GM18870 (cell line): ENCODE results near the gene WDR7.

Experiments used
- ATAC-seq: cut with Tn5 transposase; IDR thresholded peaks from one replicate; pipeline ENCODE4 v1.9.1; 2021; ENCODE audit warnings: moderate library complexity; ENCODE audit not compliant: unreplicated experiment

The WDR7 gene

DNA sequence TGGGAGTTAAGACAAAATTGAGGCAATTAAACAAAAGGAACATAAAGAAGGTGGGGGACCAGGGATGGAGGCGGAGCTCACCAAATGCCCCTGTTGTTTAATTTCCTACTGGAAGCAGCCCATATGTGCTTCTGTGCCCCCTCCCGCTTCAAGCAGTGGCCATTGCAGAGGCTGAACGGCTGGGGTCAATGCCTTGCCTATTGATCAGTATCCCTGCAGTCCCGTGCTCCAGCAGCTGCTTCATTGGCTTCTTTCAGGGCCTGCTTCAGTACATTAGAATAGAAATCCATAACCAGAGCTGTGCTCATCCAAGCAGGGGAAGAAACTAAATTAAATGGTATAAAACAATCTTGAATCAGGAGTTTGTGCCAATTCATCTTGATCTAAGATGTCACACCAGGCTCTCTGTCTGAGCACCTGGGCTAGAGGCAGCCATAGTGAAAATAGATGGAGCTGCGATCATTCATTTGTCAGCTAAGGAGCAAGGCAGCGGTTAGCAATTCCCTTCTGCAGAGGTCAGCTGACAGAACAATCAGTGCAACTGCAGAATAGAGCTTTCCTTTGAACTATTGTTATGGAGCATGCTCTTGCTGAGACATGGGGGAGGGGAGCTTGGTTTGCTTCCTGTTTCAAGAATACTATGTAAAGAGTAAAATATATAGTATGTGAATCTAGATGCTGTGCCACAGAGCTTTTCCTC is 222.4 kb downstream of the WDR7 start:
- ATAC-seq, result no peak

DNA sequence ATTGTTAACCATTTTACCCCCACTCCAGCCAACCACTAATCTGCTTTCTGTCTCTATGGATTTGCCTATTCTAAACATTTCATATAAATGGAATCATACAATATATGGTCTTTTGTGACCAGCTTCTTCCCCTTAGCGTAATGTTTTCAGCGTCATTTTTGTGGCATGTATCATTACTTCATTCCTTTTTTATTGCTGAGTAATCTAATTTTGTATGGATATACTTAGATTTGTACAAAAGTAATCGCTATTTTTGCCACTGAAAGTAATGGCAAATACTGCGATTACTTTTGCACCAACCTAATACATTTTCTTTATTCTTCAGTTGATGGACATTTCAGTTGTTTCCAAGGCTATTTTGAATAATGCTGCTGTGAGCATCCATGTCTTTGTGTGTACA is 227.6 kb downstream of the WDR7 start:
- no peak for ATAC-seq

DNA sequence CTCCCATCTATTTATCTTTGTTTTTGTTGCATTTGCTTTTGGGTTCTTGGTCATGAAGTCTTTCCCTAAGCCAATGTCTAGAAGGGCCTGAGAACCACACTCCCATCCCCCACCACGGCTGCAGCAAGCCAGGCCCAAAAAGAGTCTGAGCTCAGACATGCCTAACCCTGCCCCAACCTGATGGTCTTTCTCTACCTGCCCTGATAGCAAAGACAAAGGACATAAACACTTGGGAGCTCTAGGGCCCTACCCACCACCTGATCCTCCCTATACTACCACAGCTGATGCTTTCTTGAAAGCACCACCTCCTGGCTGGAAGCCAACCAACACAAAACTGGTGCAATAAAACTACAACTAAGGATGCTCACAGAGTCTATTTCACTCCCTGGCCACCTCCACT is 233.4 kb downstream of the WDR7 start:
- ATAC-seq, result no peak

DNA sequence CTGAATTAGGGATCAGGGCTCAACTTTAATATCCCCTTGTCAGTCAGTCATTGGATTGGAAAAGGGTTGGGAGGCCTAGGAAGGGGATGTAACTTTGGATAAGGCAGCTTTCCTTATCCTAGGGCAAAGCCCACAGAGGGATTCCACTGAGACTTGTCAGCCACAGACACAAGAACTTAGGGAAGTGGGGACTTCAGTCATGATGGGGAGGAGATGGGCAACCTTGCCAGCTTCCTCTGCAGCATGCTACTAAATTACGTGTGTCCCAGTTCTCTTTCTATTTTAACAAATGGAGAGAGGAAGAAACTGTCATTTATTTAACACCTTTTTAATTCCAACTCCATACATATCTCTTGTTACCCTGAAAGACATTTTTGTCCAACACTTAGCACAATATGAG is 237.8 kb downstream of the WDR7 start:
- ATAC-seq, result no peak

DNA sequence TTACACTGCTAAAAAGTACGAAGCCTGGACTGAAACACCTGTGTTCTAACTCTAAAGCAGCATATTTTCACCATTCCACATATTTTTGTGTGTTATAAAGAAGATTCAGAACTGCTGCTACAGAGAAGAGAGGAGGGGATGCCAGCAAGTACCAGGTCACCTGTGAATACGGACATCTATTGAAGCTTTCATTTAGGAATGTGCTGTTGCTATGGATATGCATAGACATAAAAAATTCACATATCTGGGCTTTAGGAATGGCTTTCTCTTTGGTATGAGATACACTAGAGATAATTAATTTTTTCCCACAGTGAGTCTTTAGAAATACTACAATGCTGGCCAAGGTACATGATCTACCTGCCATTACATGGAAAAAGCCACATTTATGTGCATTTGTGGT is 238.5 kb downstream of the WDR7 start:
- ATAC-seq, result no peak

DNA sequence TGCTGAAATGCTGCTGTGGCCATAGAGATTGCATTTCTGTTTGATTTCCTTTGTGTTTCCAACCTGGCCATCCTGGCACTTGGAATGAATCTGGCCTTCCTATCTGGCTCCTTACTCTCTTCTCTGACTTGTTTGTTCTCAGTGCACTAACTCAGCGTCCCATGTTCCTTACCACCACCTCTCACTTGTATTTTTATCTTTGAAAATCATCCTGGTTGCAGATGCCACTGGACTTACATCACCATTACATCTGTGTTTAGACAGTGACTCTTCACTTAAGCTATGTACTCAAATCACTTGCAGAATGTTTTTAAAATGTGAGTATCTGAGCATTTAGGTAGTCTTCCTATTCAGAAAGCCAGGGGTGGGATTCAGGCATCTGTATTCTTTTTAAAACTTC is 239.5 kb downstream of the WDR7 start:
- no peak for ATAC-seq

DNA sequence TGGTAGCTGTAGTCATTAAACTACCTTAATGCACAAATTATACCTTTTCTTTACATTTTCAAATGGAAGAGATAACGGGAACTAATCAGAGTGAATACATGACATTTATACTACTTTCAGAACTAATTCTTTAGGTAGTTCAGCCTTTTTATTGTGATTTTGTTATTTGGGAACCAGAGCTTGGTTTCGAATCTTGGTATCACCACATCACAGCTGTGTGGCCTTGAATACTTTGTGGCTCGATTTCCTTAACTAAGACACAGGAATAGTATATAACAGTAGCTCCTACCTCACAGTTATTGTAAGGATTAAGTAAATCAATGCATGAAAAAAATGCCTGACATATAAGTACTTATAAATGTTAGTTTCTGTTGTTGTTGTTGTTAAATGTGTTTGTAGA is 240.0 kb downstream of the WDR7 start:
- no peak for ATAC-seq

DNA sequence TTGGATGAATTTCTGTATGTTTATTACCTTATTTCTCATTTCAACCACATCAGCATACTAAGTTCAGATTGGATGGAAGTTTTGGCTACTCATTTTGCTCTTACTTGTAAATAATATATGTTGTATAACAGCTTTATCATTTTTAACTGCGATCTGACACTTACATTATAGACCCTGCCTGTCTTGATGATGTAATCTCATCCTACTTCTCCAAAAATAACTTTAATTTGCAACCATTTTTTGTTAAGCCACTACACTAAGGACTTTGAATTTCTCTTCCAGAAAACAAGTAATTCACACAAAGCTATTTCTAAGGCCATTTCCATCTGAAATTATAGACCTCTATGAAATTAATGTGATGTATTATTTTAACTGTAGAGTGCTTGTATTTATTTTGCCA is 240.7 kb downstream of the WDR7 start:
- no peak for ATAC-seq

DNA sequence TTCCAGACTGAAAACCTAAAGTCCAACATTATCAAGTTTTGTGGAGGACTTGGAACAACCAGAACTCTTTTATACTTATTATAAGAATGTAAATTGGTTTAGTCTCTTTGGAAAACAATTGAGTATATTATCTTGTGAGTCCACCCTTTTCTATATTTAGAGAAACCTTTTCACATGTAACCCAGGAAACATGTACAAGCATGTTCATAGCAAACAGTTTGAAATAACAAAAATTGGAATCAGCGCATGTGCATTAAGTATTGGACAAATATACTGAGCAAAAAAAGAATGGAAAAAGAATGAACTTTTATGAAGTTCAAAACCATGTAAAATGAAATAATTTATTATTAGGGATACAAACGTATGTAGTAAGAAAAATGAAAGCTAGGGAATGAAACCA is 246.0 kb downstream of the WDR7 start:
- ATAC-seq, result no peak

DNA sequence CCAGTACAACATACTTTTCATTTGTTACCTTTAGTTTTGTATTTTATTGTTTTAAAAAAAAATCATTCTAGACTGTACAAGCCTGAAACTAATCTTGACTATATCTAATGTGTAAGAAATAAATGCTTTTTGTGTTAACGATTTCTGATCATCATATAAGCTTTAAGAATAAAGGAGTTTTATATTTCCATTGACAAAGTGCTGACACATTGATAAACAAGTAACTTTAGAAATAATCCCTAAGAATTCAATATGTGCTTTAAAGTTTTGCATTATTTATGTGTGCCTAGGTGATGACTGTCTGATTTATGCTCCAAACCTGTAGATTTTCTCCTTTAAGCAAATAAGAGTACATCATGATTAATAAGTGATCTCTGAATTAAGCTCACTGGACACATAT is 248.5 kb downstream of the WDR7 start:
- ATAC-seq, result no peak

DNA sequence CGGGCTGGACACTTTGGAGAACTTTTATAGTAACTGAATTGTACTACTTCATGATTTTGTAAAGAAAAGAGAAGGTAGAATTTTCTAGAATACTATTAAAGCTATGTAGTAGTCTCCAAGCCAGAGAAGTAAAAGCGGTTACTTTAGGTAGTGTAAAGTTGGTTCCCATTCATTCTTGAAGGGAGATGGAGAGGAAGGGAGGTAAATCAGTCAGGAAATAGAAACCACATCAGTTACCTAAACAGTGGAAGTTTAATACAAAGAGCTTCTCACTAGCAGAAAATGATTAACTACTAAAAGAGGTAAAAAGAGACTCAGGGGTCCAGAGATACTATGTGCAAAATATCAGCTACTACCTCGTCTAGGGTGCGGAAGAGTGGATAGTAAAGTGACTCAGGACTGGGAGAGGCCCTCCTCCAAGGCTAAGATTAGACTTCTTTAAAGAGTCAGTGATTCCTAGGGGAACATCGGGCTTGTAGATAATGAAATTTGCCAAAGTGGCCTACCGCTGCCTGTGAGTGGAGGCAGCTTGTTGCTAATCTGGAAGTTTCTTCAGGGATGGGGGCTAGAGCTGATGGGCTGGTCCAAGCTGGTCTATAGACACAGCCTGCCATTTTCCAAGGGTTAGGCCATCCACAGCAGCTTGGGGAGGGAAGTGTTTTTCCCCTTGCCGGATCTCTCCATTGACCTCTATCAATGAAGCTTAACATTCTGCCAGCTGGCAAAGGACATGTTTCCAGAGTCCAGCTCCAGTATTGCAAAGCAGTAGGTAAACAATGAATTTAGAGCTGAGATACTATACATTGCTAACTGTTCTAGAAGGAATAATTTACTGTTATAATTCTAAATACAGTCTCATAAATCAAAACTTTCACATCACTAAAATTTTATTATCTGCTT is 249.3 kb downstream of the WDR7 start:
- ATAC-seq, result no peak

DNA sequence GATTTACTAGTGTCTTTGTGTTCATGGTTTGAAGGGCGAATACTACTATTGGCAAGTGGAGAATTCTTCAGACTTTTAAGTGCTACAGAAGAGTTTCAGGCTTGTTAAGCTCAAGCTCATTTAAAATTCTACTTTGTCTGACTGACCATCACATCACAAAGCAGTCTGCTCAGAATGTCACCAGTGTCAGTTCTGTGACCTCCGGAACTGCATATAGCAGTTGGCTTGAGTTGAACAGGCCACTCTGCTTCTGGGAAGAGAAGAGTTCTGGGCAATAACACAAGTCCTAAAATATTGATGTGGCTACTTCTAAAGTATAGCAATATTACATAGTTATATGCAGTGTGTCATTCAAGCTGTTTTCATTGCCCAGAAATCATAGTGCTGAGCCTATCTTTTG is 250.8 kb downstream of the WDR7 start:
- ATAC-seq, result no peak

DNA sequence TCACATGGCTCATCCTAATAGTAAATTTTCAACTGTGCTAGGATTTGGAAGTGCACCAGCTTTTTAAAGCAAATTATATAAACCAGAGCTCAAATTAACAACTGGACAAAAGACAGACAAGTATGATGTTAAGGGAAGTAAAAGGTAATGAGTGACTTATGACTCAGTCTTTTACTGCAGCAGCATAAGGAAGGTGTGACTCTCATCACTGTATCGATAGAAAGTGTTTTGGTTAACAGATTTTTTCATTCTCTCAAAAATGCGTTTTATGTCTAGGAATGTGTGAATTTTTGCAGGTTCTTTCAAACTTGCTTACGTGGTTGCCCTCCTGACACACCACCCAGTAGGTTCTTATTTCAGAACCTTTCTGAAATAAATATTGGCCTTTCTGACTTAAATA is 251.5 kb downstream of the WDR7 start:
- ATAC-seq, result no peak

DNA sequence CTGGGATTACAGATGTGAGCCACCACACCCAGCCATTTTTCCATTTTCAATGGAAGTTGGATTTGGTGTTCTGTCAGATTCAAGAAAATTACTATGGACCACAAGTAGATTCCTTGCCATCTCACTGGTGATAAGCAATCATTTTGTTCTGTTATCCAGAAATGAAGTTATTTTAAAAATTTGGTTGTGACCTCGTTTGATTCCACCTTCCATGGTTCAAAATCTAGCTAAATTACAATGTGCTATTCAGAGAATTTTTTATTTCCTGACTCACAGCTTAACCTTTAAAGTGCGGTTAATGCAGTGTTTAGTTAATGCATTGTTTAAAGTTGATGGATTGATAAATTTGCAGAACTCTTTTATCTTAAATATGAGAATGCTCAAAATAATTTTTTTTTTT is 252.5 kb downstream of the WDR7 start:
- ATAC-seq, result no peak

DNA sequence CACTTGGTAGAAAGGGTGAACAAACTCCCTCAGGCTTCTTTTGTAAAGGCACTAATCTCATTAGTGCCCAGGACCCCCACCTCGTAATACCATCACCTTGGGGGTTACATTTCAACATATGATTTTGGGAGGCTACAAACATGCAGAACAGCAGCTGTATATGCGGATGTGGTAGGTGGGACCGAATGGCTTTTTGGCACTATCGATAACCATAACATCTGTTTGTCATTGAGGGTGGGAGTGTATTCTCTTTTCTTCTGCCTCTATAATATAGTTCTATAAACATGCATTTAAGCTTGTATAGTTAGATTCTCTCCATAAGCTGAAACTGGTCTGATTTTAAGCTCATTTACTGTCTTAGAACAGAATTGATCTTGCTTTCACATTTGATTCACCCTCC is 256.6 kb downstream of the WDR7 start:
- ATAC-seq, result no peak

DNA sequence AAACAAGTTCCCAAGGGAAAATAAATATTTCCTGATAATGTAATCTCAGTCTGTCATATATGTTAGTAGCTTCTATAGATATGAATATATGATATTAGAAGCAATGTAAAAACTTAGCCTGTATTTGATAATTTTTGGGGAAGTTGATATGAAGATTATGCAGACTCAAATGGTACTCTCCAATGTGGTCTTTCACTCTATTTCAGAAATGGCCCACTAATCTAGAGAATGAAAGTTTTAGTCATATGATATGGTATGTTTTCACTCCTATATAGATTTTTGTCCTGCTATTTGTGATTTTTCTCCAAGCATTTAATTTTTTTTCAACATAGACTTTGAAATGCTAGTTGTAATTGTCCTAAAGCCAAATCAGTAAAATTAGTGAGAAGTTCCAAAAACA is 259.1 kb downstream of the WDR7 start:
- no peak for ATAC-seq

DNA sequence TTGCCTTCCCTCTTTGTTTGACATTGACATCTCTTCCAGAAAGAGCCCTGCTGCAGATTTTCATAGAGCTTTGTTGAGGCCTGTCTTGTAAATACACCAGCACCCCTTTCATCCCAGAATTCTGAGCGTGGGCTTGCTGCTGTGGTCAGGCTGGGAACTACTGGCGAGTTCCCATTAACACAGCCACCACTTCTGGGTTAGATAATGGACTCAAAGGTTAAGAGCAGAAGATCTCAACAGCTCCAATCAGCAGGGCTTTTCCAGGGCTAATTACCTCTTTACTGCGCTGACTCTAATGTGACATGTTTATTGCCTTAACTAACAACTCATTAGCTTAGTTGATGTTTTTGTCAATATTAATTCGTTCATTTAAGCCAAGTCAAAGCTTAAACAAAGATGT is 259.8 kb downstream of the WDR7 start:
- no peak for ATAC-seq

DNA sequence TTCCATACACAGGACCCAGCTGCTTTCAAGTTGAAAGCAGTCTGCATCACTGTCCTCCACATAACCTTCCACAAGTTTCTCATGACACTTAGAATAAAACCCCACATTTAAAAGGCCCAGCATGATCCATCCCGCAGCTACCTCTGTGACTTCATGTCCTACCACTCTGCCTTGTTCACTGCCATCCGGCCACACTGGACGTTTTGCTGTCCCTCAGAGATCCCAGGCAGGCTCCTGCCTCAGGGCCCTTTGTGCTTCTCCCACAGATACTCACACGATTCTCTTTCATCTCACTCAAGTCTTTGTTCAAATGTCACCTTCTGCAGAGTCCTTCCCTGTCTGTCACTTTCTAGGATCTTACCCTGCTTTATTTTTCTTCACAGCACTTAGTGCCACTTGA is 262.8 kb downstream of the WDR7 start:
- ATAC-seq, result no peak

DNA sequence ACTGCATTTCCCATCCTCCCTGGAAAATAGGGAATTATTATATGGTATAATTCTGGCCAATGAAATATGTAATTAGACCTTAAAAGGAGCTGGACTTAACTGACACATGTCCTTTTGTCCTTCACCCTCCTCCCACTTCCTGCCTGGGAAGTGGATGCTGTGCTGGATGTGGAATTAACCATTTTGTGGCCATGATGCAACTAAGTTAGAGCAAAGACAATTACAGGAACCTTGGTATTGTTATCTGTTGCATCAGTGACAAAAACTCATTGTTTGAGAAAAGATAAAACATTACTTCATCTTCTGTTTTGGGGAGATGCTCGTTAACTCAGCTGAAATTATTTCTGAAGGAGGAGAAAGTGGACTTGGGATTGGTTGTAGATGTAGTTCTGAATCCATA is 268.0 kb downstream of the WDR7 start:
- ATAC-seq, result no peak

DNA sequence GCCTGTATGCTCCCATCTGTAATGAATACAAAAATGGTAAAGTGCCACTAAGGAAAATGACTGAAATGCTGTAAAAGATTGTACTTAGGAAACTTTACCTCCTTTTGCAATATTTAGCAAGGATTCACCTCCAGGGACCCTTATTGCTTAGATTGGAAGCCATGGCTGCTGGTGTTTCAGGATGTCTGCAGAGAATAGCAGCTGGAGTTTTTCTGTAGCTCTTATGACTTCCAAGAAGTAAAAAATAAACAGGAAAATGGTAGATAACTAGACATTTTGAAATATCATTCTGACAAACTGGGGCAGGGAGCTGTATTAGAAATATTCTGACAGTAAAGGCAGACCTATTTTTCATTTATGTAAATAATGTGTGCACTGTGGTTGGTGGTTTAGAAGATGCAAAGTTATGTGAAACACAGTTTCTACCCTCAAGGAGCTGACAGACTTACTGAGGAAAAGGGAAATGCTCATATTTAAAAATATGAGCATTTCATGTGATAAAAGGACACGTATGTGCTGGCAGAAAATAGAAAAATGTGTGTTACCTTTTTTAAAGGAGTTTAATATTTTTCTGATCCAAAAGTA is 270.8 kb downstream of the WDR7 start:
- ATAC-seq, result peak; percentile 96

DNA sequence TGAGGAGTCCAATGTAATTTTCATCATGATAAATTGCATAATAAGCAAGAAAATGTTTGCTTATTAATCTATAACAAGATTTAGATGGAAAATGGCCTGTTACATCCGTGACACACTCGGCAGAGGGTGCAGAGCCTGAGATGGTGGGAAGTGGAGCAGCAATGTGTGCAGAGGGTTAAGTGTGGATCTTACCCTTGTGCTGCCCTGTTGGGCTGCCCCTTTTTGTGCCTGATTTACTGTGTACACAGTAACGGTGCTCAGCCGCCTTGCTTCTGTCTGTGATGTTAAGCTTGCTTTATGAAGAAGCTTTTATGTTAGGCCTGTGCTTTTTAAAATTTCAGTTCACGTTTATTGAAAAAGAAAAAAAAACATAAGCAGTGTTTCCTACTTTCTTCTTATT is 275.6 kb downstream of the WDR7 start:
- ATAC-seq, result no peak

DNA sequence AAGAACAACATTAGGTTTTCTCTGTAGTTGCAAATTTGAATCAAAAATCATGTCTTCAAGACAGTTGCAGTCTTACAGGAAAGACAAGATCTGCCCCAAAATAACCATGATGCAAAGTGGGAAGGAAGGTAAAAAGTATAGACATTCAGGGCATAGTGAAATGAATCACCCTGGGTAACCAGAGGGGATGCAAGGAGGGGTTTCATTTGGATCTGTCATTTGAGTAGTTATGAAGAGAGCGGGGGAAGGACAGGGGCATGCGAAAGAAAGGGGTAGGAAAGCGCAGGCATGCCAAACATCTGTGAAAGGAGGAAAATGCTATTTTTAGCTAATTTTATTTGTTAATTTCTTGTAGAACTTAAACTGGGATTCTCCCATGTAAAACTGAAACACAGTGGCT is 276.6 kb downstream of the WDR7 start:
- no peak for ATAC-seq
